Activated T-cell treated with anti-CD3 and anti-CD28 coated beads for 1 hour (primary cell): ENCODE results near the gene SNRNP200.
"Not testable (repeated sequence)": the region's sequence is repeated elsewhere in the genome, so short reads cannot be mapped to it uniquely, and the experiment has no call there.

Experiments
- DNase-seq: peaks from one replicate; pipeline ENCODE4 v3.0.0-alpha.2; 2020; ENCODE audit warnings: low read depth

Gene SNRNP200

GRCh38 chr2:96325041-96325883 is 19.9 kb upstream of the SNRNP200 start, which contains the start of gene ITPRIPL1:
TSS of gene ITPRIPL1 (plus strand) at chr2:96325317. CDS start at chr2:96325840, 523 bp downstream.
- no peak for DNase-seq

- DNase-seq, result no peak
Observed at GRCh38 chr2:96324721-96325040, 19.3 kb upstream of the SNRNP200 start.

GRCh38 chr2:96323849-96324248 is 18.5 kb upstream of the SNRNP200 start:
- no peak for DNase-seq

- no peak for DNase-seq
Observed at GRCh38 chr2:96320728-96321622, 15.6 kb upstream of the SNRNP200 start.

GRCh38 chr2:96320326-96320725 is 15.0 kb upstream of the SNRNP200 start:
- no peak for DNase-seq

- no peak for DNase-seq
Observed at GRCh38 chr2:96319396-96319795, 14.1 kb upstream of the SNRNP200 start.

- DNase-seq, result no peak
Observed at GRCh38 chr2:96318723-96319122, 13.4 kb upstream of the SNRNP200 start.

GRCh38 chr2:96317584-96317997 is 12.2 kb upstream of the SNRNP200 start:
- DNase-seq, result no peak

GRCh38 chr2:96316999-96317398 is 11.7 kb upstream of the SNRNP200 start:
- DNase-seq, result no peak

- no peak for DNase-seq
Observed at GRCh38 chr2:96315400-96316071, 10.2 kb upstream of the SNRNP200 start.

GRCh38 chr2:96315005-96315399 is 9.7 kb upstream of the SNRNP200 start:
- no peak for DNase-seq

- DNase-seq, result no peak
Observed at GRCh38 chr2:96308248-96308647, 2.9 kb upstream of the SNRNP200 start.

GRCh38 chr2:96306370-96306769 is 1.0 kb upstream of the SNRNP200 start:
- no peak for DNase-seq

GRCh38 chr2:96305979-96306308 is 598 bp upstream of the SNRNP200 start:
- no peak for DNase-seq

GRCh38 chr2:96304606-96305005 is 740 bp downstream of the SNRNP200 start:
- no peak for DNase-seq

GRCh38 chr2:96301865-96302264 is 3.5 kb downstream of the SNRNP200 start:
- DNase-seq, result no peak

GRCh38 chr2:96296925-96297324 is 8.4 kb downstream of the SNRNP200 start:
- DNase-seq, result no peak

- not testable (repeated sequence) for DNase-seq
Observed at GRCh38 chr2:96294271-96294670, 11.1 kb downstream of the SNRNP200 start.

- DNase-seq, result no peak
Observed at GRCh38 chr2:96291751-96292150, 13.6 kb downstream of the SNRNP200 start.

- no peak for DNase-seq
Observed at GRCh38 chr2:96287273-96287856, 18.0 kb downstream of the SNRNP200 start.

- no peak for DNase-seq
Observed at GRCh38 chr2:96276787-96277499, 28.4 kb downstream of the SNRNP200 start.
